GM12878 (cell line): ENCODE measurements around the gene KIF5C. TPM values are rescaled to one million over a fixed set of nuclear protein-coding genes. Genes with fewer than 3 reads are reported as not detected.

ENCODE experiments used
- ATAC-seq: fragments of 200-7000 bp; cut with Tn5 transposase; 3 replicates; pipeline ENCODE4 v1.9.1; 2020; ENCODE audit warnings: mild to moderate bottlenecking, moderate library complexity
- BruUV-seq: library from RNA; stranded (reverse); fragments of 400-500 nt; replicated peaks from 2 replicates; lab custom pipeline; 2021; lab: Mats Ljungman, UMichigan
- CTCF ChIA-PET: fragments of 300-600 bp; sonication (Branson Sonifier 250); formaldehyde crosslinking; extraction: SDS; loops from one replicate; lab custom pipeline; 2021; ENCODE audit warnings: inconsistent platforms; lab: Yijun Ruan, JAX
- POLR2A ChIA-PET: fragments of 350-600 bp; formaldehyde crosslinking; extraction: SDS; loops from one replicate; lab custom pipeline; 2021; ENCODE audit warnings: inconsistent platforms; lab: Charles Lee
- RAD21 ChIA-PET: fragments of 300-600 bp; sonication (Branson Sonifier 250); formaldehyde crosslinking; loops from one replicate; lab custom pipeline; 2023; ENCODE audit warnings: antibody characterized with exemption; ENCODE audit not compliant: unreplicated experiment; lab: Charles Lee
- SMC1A ChIA-PET: fragments of 300-600 bp; sonication (Branson Sonifier 250); formaldehyde crosslinking; loops from one replicate; lab custom pipeline; 2023; ENCODE audit not compliant: unreplicated experiment, uncharacterized antibody; lab: Charles Lee
- DNase-seq: peaks from one replicate; pipeline ENCODE4 v3.0.0-alpha.2; 2011; ENCODE audit warnings: low read depth, low spot score
- FAIRE-seq: peaks from 3 replicates; lab custom pipeline; 2011; peaks lifted over from hg19 to GRCh38; lab: Jason Lieb, UNC
- H2AFZ ChIP-seq: 2 replicates; pipeline ENCODE4 v1.6.0; 2011; ENCODE audit warnings: low read depth, low read length, control low read depth; ENCODE audit not compliant: control insufficient read depth
- H3K27ac ChIP-seq: 2 replicates; pipeline ENCODE4 v1.5.1; 2011; ENCODE audit warnings: control low read depth; ENCODE audit not compliant: control insufficient read depth, insufficient read depth
- H3K27me3 ChIP-seq, 2 experiments: replicated peaks in 1 of 2; 2 replicates each; pipeline versions ENCODE4 v1.6.0 to v1.6.1; 2011; ENCODE audit warnings: low read length in 1 of 2; ENCODE audit not compliant: control insufficient read depth in 2 of 2, insufficient read depth in 2 of 2
- H3K36me3 ChIP-seq, 2 experiments: 2 replicates each; pipeline ENCODE4 v1.5.1; 2011; ENCODE audit warnings: low read length in 1 of 2; ENCODE audit not compliant: control insufficient read depth in 2 of 2, insufficient read depth in 2 of 2
- H3K4me1 ChIP-seq: 2 replicates; pipeline ENCODE4 v1.6.1; 2011; ENCODE audit warnings: mild to moderate bottlenecking, low read length, moderate library complexity, mixed read lengths; ENCODE audit not compliant: control insufficient read depth, insufficient read depth
- H3K4me2 ChIP-seq: 2 replicates; pipeline ENCODE4 v1.6.0; 2011; ENCODE audit warnings: control low read depth; ENCODE audit not compliant: control insufficient read depth, insufficient read depth
- H3K4me3 ChIP-seq: fragments of 200-600 bp; sonication (generic); 2 replicates; pipeline ENCODE4 v1.5.1; 2016
- H3K79me2 ChIP-seq: 2 replicates; pipeline ENCODE4 v1.6.0; 2011; ENCODE audit warnings: low read length; ENCODE audit not compliant: control insufficient read depth, insufficient read depth
- H3K9ac ChIP-seq: 2 replicates; pipeline ENCODE4 v1.8.0; 2011; ENCODE audit warnings: low read length, control low read depth, mixed read lengths; ENCODE audit not compliant: control insufficient read depth, insufficient read depth
- H3K9me3 ChIP-seq: replicated peaks from 3 replicates; pipeline ENCODE4 v1.5.1; 2011; ENCODE audit warnings: mild to moderate bottlenecking, low read length; ENCODE audit not compliant: control insufficient read depth, insufficient read depth
- H4K20me1 ChIP-seq: 2 replicates; pipeline ENCODE4 v1.6.0; 2011; ENCODE audit not compliant: control insufficient read depth, insufficient read depth
- ASH2L ChIP-seq: fragments of 300-600, 200-600 bp; sonication (generic); IDR thresholded peaks from 2 replicates; pipeline ENCODE4 v1.6.1; 2017; ENCODE audit warnings: low read depth, mild to moderate bottlenecking, borderline replicate concordance
- CREB1 ChIP-seq: IDR thresholded peaks from 2 replicates; pipeline ENCODE4 v1.6.1; 2012; ENCODE audit warnings: low read depth, mild to moderate bottlenecking, inconsistent platforms
- DPF2 ChIP-seq: fragments of 450-650 bp; IDR thresholded peaks from 2 replicates; pipeline ENCODE4 v1.6.1; 2017; ENCODE audit warnings: mild to moderate bottlenecking
- LARP7 ChIP-seq: fragments of 450-650 bp; IDR thresholded peaks from 2 replicates; pipeline ENCODE4 v1.6.1; 2017; ENCODE audit warnings: mild to moderate bottlenecking
- PKNOX1 ChIP-seq: fragments of 450-650 bp; IDR thresholded peaks from 2 replicates; pipeline ENCODE4 v1.6.1; 2016; ENCODE audit warnings: mild to moderate bottlenecking
- POLR2A ChIP-seq: IDR thresholded peaks from 2 replicates; pipeline ENCODE4 v1.6.1; 2011; ENCODE audit warnings: low read depth, mild to moderate bottlenecking, low read length
- REST ChIP-seq: IDR thresholded peaks from 2 replicates; pipeline ENCODE4 v1.6.1; 2012; ENCODE audit warnings: mild to moderate bottlenecking, low read depth, low read length
- WGBS: methylation state at CpG from one replicate; pipeline ENCODE4 v1.1.6; 2016; ENCODE audit warnings: low lambda C conversion rate; ENCODE audit not compliant: insufficient replicate concordance, insufficient coverage; ENCODE audit errors: missing lambda C conversion rate; 5-methylcytosine and 5-hydroxymethylcytosine counted together
- in situ Hi-C: fragments of 300-500 bp; cut with MboI; formaldehyde crosslinking; loops from 9 replicates; pipeline ENCODE4 v1.14.3; 2018; ENCODE audit warnings: mixed read lengths
- intact Hi-C: fragments of 100-400 bp; cut with micrococcal nuclease; formaldehyde crosslinking; loops from one replicate; pipeline ENCODE4 v1.14.2; 2022; ENCODE audit not compliant: unreplicated experiment
- polyA plus RNA-seq, 11 experiments: library from polyadenylated mRNA; depleted of rRNA in 4 of 11; unstranded in 6 of 11; stranded (reverse) in 5 of 11; fragments of >200 nt; fragmentation: Nextera tagmentation in 4 of 11; fragmentation: Illumina TruSeq in 1 of 11; extraction: Ambion mirVana in 4 of 11; extraction: Trizol in 1 of 11; gene quantifications; 1 replicate in 1 of 11; 2 replicates in 10 of 11; pipeline versions ENCODE4 v1.2.1 to v1.2.3, GENCODE V29; 2011 to 2016; ENCODE audit warnings: inconsistent platforms in 2 of 11, missing spikeins in 2 of 11, low read depth in 1 of 11
- total RNA-seq, 4 experiments: library from RNA; depleted of rRNA in 3 of 4; stranded (reverse); fragments of >200 nt in 3 of 4; fragmentation: Illumina TruSeq in 1 of 4; extraction: Trizol in 1 of 4; gene quantifications; 2 replicates each; pipeline versions ENCODE4 v1.2.1 to v1.2.3, GENCODE V29; 2013 to 2021
- TF ChIP-seq, protein P1 (sequence below): IDR thresholded peaks from 2 replicates; pipeline ENCODE4 v1.6.1; 2011; ENCODE audit warnings: borderline replicate concordance, low read depth, mild to moderate bottlenecking, moderate library complexity, mixed read lengths, low read length; ENCODE audit not compliant: insufficient read depth; ENCODE audit errors: extremely low read length

The KIF5C gene
- total and polyA plus RNA-seq, 10 of the 15 experiments (the other 5 are each of a cell fraction or from before 2014, with no cell fraction given): 0.08 to 0.49 (median 0.24) TPM

DNA sequence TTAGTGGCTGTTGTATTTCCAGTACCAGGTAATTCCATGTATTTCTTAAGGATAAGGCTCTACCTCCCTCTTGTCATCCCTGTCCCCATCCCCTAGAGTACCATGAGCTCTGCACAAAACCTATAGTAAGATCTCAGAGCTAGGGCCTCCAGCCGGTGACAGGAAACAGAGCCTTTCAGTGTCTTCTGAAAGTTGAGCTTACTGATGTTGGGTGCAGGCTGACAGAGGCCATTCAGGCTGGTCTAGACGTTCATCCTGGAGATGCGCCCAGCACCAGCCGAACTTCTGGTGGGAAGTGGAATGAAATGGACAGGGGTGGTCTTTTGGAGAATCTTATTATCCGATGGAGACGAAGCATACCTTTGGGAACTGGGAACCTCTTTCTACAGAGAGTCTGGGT is 146.7 kb downstream of the KIF5C start (continued):
- TF ChIP-seq DPF2 (no peak), REST (no peak), POLR2A (peak; percentile 70), ASH2L (no peak)
- TF ChIP-seq, protein P1, sequence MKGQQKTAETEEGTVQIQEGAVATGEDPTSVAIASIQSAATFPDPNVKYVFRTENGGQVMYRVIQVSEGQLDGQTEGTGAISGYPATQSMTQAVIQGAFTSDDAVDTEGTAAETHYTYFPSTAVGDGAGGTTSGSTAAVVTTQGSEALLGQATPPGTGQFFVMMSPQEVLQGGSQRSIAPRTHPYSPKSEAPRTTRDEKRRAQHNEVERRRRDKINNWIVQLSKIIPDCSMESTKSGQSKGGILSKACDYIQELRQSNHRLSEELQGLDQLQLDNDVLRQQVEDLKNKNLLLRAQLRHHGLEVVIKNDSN: no peak

DNA sequence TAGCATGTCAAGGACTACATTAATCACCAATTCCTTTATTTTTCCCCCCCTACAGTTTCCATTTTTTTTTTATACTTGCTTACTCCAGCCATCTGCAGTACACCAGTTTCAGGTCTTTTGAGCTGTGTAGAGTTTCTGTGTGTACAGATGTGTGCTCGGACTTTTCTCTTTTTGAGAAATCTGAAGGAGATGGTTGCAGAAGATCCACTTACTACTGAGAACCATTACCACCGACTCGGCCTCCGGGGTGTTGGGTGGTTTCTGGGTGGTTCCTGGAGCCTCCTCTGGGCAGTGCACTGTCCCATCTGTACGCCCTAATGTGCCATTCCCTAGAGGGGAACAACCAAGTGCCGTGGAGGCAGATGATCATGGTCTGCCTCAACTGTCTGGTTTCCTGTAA is 148.1 kb downstream of the KIF5C start:
- in situ Hi-C loops: no loop called here
- no peaks in the 10 kb centered on the region for H3K79me2 ChIP-seq
- ATAC-seq (no peak), FAIRE-seq (no peak), DNase-seq (no peak)
- no peaks in the 10 kb centered on the region for H3K9me3 ChIP-seq
- H3K27ac ChIP-seq: peak overlapping the region; percentile 99
- no peak overlapping the region for H3K4me2 ChIP-seq
- POLR2A ChIA-PET: no interaction called here
- H3K4me3 ChIP-seq: no peak overlapping the region
- H3K4me1 ChIP-seq: peaks cover 46% of the 10 kb centered on the region
- no peaks in the 10 kb centered on the region for H4K20me1 ChIP-seq
- RAD21 ChIA-PET: no interaction called here
- H3K36me3 ChIP-seq: no peaks in the 10 kb centered on the region
- no peak overlapping the region for H3K9ac ChIP-seq
- CTCF ChIA-PET: interaction anchor here (18.7 kb wide), 1 partner anchor 11 kb away, joined by 508 read pairs; the partner anchor contains the start of gene LYPD6B
- BruUV-seq: no TSS peak
- intact Hi-C loops: no loop called here
- no peaks in the 10 kb centered on the region for H3K27me3 ChIP-seq
- H2AFZ ChIP-seq: peak overlapping the region; percentile 63
- SMC1A ChIA-PET: interaction anchor here (0.6 to 14.0 kb wide), 3 partner anchors 9 to 564 kb away, joined by 3 to 327 read pairs (median 3); partner anchors contain the start of genes LYPD6B and MMADHC
- TF ChIP-seq LARP7 (no peak), PKNOX1 (no peak), CREB1 (no peak)
- WGBS: 1% methylated on average over 6 of the region's 6 CpGs
